Dendritic cell treated with granulocyte-macrophage colony-stimulating factor and Interleukin-4, amounts not matched to agents 40 ng/mL and 50 ng/mL, for 4 days (primary cell): Measurements from ENCODE around the gene TFF3.

Source experiments
- H3K27ac Mint-ChIP-seq: one replicate; pipeline ENCODE4 v1.8.0; 2022; ENCODE audit warnings: mild to moderate bottlenecking, mixed read lengths
- H3K27me3 Mint-ChIP-seq: one replicate; pipeline ENCODE4 v1.8.0; 2022; ENCODE audit warnings: mild to moderate bottlenecking, mixed read lengths
- H3K36me3 Mint-ChIP-seq: one replicate; pipeline ENCODE4 v1.8.0; 2022; ENCODE audit warnings: low read depth, mixed read lengths
- H3K4me1 Mint-ChIP-seq: one replicate; pipeline ENCODE4 v1.8.0; 2022; ENCODE audit warnings: low read depth, mixed read lengths
- H3K4me3 Mint-ChIP-seq: one replicate; pipeline ENCODE4 v1.8.0; 2022; ENCODE audit warnings: mild to moderate bottlenecking, moderate library complexity, mixed read lengths
- H3K9me3 Mint-ChIP-seq: one replicate; pipeline ENCODE4 v1.8.0; 2022; ENCODE audit warnings: mixed read lengths
- intact Hi-C: fragments of 100-400 bp; cut with micrococcal nuclease; formaldehyde crosslinking; loops from one replicate; pipeline ENCODE4 v1.15.0; 2022

TFF3 gene

DNA sequence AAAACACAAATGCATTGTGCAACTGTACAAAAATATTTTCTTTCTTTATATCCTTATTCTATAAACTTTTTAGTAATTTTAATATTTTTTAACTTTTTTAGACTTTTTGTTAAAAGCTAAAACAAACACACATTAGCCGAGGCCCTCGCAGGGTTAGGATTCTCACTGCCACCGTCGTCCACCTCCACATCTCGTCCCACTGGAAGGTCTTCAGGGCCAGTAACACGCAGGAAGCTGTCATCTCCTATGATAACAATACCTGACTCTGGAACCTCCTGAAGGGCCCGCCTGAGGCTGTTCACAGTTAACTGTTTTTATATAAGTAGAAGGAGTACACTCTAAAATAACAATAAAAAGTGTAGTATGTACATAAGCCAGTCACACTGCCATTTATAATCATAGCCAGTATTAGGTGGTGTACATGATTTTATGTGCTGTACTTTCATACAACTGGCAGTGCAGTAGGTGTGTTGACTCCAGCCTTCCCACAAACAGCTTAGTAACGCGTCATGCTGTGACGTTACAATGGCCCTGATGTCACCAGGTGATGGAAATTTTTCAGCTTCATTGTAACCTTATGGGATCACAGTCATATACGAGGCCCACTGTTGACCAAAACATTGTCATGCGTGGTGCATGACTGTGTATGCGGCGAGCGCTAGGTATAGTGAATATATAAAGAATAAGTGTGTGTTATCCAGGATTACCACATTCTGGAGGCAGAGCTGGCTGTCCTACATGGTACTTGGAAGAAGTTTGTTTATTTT lies 26.8 kb upstream of the TFF3 start:
- Mint-ChIP-seq H3K27me3 (peaks cover 6% of the 10 kb centered on the region), H3K4me1 (peaks cover 5% of the 10 kb centered on the region), H3K36me3 (no peaks in the 10 kb centered on the region), H3K9me3 (no peaks in the 10 kb centered on the region), H3K27ac (no peak overlapping the region), H3K4me3 (no peak overlapping the region)
- intact Hi-C loops, result no loop called here

DNA sequence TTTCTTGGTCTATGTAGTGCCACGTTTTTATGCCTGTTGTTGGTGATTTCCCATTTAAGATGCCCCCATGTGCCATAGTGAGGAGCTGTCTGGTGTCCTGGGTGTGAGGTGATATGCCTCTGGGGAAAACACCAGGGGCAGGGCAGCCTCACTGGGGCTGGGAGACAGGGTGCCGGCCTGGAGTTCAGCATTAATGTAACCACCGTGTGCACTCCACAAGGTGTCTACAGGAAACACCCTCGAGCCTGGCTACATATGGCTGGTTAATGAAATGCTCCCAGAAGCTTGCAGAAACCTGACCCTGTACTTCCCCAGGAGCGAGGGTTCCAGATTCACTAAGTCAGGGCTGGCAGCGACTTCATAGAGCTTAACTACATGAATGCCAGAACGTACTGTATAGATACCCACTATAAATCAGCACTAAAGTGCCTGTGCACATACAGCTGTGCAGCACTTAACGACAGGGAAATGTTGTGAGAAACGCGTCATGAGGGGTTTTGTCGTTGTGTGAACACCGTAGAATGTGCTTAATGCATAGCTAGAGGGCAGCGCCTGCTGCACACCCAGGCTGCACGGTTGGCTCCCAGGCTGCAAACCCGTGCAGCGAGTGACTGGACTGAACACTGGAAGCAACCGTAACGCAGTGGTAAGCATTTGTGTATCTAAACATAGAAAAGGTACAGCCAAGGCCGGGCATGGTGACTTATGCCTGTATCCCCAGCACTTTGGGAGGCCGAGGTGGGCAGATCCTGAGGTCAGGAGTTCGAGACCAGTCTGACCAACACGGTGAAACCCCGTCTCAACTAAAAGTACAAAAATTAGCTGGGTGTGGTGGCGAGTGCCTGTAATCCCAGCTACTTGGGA lies 25.2 kb upstream of the TFF3 start:
- Mint-ChIP-seq H3K4me3 (no peak overlapping the region), H3K4me1 (peaks cover 5% of the 10 kb centered on the region), H3K27me3 (peaks cover 12% of the 10 kb centered on the region), H3K9me3 (no peaks in the 10 kb centered on the region), H3K27ac (no peak overlapping the region), H3K36me3 (no peaks in the 10 kb centered on the region)
- intact Hi-C loops, result no loop called here

DNA sequence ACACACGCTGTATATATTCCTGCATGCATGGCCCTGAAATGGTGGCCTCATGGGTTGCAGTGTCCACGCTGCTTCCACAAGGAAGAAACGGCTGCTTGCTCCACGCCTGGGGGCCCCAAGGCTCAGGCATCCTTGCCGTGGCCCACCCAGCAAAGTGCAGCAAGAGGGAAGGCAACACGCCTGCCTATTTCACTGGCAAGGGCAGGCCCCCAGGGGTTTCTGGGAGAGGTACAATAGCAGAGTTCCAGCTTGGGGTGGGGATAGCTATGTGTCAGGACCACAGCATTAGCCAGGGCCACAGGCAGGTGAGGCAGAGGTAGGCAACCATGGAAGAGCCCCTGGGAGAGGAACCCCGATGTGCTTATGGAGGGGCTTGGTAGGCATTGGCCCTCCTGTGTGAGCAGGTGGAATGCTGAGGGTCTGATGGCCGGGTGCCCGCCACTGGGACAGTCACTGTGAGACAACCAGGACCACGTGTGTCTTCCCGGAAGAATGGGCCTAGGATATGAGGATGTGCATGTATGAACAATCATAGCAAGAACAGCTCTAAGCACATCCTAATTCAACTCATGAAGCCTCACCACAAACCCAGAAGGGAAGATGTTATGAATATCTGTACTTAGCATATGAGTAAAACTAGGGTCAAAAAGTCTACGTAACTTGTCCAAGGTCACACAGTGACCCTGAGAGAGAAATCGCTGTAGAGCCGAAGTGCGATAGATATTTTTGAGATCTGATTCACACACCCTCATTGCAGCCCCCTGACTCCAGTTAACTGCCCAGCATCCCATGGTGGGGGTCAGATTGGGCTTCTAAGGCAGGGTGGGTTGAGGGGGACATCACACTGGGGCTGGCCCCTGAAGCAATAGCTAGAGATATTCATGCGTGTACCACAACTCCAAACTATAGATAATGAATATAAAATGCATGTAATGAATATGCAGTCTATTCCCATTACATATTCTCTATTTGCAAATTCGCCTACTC lies 23.8 kb upstream of the TFF3 start:
- no peak overlapping the region for H3K27ac Mint-ChIP-seq
- no peaks in the 10 kb centered on the region for H3K9me3 Mint-ChIP-seq
- H3K36me3 Mint-ChIP-seq, result no peaks in the 10 kb centered on the region
- H3K4me1 Mint-ChIP-seq, result peaks cover 5% of the 10 kb centered on the region
- peaks cover 12% of the 10 kb centered on the region for H3K27me3 Mint-ChIP-seq
- no peak overlapping the region for H3K4me3 Mint-ChIP-seq
- intact Hi-C loops, result loop anchor here (10.0 kb wide), 1 partner anchor 106 kb away; no protein-coding TSS in a partner anchor

DNA sequence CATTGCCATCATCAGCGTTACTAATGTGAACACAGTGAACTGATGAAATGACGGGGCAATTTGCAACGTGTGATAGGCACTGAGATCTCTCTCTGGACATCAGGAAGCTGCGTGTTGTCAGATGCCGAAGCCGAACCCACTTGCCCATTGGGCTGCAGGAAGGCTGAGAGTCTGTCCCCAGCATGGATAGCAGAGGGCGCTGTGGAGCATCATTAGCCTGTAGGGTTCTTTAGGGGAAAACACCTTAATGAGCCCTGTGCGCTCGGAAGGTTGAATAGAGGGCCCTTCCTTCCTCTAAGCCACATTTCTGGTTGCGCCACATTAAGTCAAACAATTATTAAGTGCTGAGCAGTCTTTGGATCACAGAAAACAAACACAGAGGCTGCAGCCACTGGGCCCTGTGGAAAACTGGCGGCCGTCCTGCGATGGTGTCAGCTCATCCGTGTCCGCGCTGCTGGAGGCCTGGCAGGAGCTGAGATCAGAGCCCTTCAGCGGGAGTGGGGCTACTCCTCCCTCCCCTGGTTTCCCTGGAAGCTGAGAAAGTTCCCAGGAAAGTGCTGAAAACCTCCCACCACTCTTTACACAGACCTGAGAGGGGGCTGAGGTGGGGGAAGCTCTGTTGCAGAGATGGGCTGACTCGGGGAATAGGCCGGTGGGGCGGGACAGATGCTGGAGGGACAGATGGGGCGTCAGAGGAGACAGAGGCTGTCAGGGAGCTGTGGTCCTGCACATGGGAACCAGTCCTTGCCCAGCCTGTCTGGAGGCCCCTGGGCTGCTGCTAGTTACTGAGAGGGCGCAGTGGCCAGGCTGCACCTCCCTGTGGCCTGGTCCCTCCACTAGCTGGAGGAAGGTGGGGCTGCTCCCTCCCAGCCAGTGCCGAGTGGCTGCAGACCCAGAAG lies 22.9 kb upstream of the TFF3 start:
- Mint-ChIP-seq H3K27me3 (peaks cover 15% of the 10 kb centered on the region), H3K4me3 (no peak overlapping the region)
- intact Hi-C loops, result loop anchor here (10.0 kb wide), 1 partner anchor 107 kb away; no protein-coding TSS in a partner anchor

DNA sequence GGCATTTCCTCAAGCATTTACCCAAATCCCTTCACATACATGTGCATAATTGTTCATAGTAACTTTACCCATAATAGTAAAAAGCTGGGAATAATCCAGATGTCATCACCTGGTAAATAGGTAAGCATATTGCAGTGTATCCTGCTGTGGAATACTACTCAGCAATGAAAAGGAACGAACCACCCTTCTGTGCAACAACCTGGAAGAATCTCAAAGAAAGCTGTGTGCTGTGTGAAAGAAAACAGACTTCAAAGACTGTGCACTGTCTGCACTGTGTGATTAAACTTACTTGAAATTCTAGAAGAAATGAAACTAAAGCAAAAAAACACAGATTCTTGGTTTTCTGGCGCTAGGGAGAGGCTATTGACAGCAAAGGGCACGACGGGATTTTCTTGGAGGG lies 22.1 kb upstream of the TFF3 start:
- no peak overlapping the region for H3K4me3 Mint-ChIP-seq
- H3K36me3 Mint-ChIP-seq, result no peaks in the 10 kb centered on the region
- no peaks in the 10 kb centered on the region for H3K9me3 Mint-ChIP-seq
- intact Hi-C loops, result loop anchor here (10.0 kb wide), 1 partner anchor 108 kb away; no protein-coding TSS in a partner anchor
- H3K4me1 Mint-ChIP-seq, result peaks cover 5% of the 10 kb centered on the region
- H3K27me3 Mint-ChIP-seq, result peaks cover 19% of the 10 kb centered on the region
- H3K27ac Mint-ChIP-seq, result no peak overlapping the region

More for the DNA sequence above, 22.9 kb upstream of the TFF3 start:
- Mint-ChIP-seq H3K27ac (no peak overlapping the region), H3K4me1 (peaks cover 5% of the 10 kb centered on the region), H3K9me3 (no peaks in the 10 kb centered on the region), H3K36me3 (no peaks in the 10 kb centered on the region)

DNA sequence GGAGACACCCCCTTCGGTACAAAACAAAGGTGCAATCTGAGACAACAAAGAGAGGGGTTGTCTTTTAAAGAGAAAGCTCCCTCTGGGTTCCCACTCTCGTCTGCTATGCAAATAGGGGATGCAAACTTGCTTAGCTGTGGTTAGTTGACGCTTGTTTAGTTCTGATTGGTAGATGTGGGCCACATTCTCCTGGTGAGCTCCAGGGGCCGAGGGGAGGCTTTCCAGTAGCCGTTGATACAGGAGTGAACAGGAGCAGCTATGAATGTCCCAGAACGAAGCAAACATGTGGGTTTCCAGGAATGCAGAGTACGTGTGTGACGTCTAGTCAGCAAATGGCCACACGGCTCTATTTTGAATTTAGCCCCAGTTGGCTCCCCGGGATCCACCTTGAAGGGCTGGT lies 20.8 kb upstream of the TFF3 start:
- H3K27me3 Mint-ChIP-seq, result peaks cover 19% of the 10 kb centered on the region
- peaks cover 5% of the 10 kb centered on the region for H3K4me1 Mint-ChIP-seq
- no peak overlapping the region for H3K27ac Mint-ChIP-seq
- H3K4me3 Mint-ChIP-seq, result no peak overlapping the region
- H3K36me3 Mint-ChIP-seq, result no peaks in the 10 kb centered on the region
- H3K9me3 Mint-ChIP-seq, result peaks cover 8% of the 10 kb centered on the region
- intact Hi-C loops, result loop anchor here (10.0 kb wide), 1 partner anchor 109 kb away; no protein-coding TSS in a partner anchor

DNA sequence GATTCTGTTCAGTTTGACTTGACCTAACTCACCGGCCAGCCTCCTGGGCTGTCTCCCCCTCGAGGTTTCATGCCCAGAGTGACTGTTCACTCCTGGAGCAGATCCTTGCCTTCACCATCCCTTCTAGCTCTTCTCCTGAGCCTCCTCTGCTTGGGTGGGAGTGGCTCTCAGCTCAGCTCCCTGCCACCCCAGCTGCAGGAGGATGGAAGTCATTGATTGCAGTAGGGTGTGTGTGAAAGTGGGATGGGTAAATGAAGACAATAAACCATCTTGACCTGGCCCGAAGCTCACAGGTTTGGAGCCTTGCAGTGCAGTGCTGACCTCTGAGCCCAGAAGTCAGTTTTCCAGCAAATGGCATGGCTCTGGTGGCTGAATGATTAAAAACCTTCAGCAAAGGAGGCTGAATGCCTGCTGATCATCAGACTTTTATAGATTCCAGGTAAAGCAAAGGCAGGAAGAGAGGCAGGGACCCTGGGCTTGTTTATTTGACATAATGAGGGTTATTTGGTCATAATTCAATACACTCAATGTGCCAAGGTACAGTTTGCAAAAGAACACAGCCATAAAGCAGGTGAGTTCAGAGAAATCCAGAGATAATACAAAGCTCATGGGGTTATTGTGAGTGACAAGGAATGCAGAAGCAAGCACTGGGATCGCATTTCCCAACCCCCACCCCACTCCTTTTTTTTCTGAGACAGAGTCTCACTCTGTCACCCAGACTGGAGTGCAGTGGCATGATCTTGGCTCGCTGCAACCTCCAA lies 17.5 kb upstream of the TFF3 start:
- Mint-ChIP-seq H3K27me3 (peaks cover 18% of the 10 kb centered on the region), H3K27ac (no peak overlapping the region), H3K9me3 (peaks cover 8% of the 10 kb centered on the region), H3K4me3 (no peak overlapping the region), H3K36me3 (no peaks in the 10 kb centered on the region), H3K4me1 (peaks cover 8% of the 10 kb centered on the region)
- intact Hi-C loops, result loop anchor here (10.0 kb wide), 1 partner anchor 112 kb away; no protein-coding TSS in a partner anchor

DNA sequence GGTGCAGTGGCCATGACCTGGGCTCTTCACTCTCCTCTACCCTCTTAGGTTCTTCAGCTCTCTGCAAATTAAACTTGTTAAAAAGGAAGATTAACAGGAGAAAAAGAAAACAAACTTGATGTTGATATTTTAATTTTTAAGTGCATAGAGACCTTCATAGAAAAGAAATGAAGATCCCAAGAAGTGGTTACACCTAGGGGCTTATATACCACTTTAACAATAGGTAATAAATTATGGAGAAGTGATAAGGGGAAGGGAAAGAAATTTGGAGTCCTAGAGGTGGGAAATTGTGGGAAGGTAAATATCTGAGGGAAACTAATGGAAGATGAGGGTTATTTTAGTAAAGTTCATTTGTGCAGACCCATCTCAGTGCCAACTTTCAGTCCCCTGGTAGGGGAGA lies 16.5 kb upstream of the TFF3 start:
- Mint-ChIP-seq H3K27ac (no peak overlapping the region), H3K36me3 (no peaks in the 10 kb centered on the region), H3K9me3 (peaks cover 8% of the 10 kb centered on the region), H3K4me1 (peaks cover 5% of the 10 kb centered on the region), H3K4me3 (no peak overlapping the region), H3K27me3 (peaks cover 13% of the 10 kb centered on the region)
- intact Hi-C loops, result loop anchor here (10.0 kb wide), 1 partner anchor 113 kb away; no protein-coding TSS in a partner anchor

DNA sequence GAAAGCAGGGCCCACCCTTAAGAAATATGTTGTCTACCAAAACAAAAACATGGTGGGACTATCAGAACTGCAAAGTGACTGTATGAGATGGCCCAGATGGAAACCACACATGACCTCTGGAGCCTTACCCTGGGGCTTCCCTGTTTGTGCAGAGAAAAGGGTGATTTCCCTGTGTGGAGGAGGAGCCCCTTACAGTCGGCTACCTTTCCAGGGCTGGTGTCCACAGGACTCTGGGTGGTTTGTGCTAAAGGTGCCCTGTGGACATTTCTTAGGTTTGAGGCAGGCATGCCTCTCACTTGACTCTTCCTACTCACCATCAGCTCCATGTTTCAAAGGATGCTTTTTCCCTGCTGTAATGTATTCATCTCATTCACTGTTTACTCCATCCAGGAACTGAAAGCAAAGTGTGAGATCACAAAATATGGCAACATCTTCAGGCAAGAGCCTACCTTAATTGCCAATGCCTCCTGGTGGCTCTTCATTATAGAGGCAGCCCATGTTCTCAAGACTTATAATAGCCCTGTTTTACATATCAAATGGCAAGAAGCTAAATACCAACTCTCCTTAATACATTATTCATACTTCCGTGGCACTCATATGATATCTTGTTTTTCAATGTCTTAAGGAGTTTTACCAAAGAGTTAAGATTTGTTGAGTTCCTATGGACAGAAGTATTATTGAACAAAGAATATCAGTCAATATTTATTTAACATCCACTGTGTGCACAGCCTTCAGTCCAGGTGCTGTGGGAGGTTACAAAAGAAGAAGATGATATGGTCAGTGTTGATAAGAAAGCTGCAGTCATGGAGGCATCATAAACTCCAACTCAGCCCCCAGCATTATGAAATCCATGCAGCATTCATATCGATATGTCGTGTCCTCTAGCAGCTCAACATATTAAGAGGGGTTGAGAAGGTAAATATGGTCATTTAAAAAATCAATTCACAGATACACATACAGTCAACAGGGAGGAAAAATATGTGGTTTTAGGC lies 15.5 kb upstream of the TFF3 start:
- Mint-ChIP-seq H3K27me3 (peaks cover 9% of the 10 kb centered on the region), H3K4me1 (peaks cover 5% of the 10 kb centered on the region), H3K9me3 (peaks cover 8% of the 10 kb centered on the region), H3K27ac (no peak overlapping the region), H3K4me3 (no peak overlapping the region), H3K36me3 (no peaks in the 10 kb centered on the region)
- intact Hi-C loops, result loop anchor here (10.0 kb wide), 1 partner anchor 114 kb away; no protein-coding TSS in a partner anchor

DNA sequence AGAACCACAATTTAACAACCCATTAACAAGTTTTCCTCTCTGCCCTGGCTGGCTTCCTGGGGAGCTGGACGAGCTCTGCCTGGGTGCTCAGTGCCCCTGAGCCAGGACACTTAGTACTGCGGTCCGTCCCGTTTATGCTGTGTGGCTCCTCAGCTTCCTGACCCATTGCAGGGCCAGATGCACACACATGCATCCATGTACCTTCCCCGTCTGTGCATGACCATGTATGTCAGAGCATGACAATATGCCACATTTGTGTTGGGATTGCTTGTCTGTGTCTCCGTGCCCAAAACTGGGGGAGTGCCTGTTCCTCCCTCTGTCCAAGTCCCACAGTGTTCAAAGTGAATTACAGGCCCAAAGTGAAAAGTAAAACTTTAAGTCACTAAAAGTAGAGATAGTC lies 9.7 kb upstream of the TFF3 start:
- H3K9me3 Mint-ChIP-seq, result no peaks in the 10 kb centered on the region
- H3K27ac Mint-ChIP-seq, result no peak overlapping the region
- peaks cover 9% of the 10 kb centered on the region for H3K4me1 Mint-ChIP-seq
- H3K36me3 Mint-ChIP-seq, result no peaks in the 10 kb centered on the region
- H3K4me3 Mint-ChIP-seq, result no peak overlapping the region
- intact Hi-C loops, result no loop called here
- no peaks in the 10 kb centered on the region for H3K27me3 Mint-ChIP-seq

DNA sequence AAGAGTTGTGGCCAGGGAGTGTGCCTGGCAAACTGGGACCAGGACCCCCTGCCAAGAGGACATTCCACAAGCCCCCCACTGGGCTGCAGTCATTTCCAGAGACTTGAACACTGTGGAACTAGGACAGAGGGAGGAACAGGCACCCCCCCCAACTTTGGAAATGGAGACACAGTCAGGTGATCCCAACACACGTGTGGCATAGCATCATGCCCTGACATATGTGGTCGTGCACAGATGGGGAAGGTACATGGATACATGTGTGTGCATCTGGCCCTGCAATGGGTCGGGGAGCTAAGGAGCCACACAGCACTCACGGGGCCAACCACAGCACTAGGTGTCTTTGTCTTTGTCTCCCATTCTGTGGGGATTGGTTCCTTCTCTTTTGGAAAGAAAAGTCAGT lies 6.6 kb upstream of the TFF3 start:
- intact Hi-C loops, result no loop called here
- H3K9me3 Mint-ChIP-seq, result no peaks in the 10 kb centered on the region
- H3K27me3 Mint-ChIP-seq, result peaks cover 5% of the 10 kb centered on the region
- H3K4me1 Mint-ChIP-seq, result peaks cover 30% of the 10 kb centered on the region
- no peak overlapping the region for H3K27ac Mint-ChIP-seq
- no peak overlapping the region for H3K4me3 Mint-ChIP-seq
- H3K36me3 Mint-ChIP-seq, result no peaks in the 10 kb centered on the region
